Measurements from ENCODE around the gene STUM. TPM values are rescaled to one million over a fixed set of nuclear protein-coding genes. Genes with fewer than 3 reads are reported as not detected.

STUM gene
- total RNA-seq, 1 experiment from 2014 or later = 0.03 TPM

GRCh38 chr1:226568975-226569741 lies 20.6 kb downstream of the STUM start:
- in situ Hi-C loops (cut with HindIII; ENCODE audit: low pct_unique_long_range_greater_than_20kb, low sequenced_read_pairs) (no loop called here), intact Hi-C loops (cut with micrococcal nuclease; ENCODE audit: unreplicated experiment) (no loop called here)
- ChIA-PET POLR2A (no interaction called here), CTCF (interaction anchor here (0.6 to 1.2 kb wide), 2 partner anchors 20 to 21 kb away, joined by 3 to 10 read pairs; no protein-coding TSS in a partner anchor)
- no TSS peak for BruUV-seq (replicated peaks)
- Histone ChIP-seq H3K4me1 (ENCODE audit: control insufficient read depth, insufficient read depth, low read length) (no peaks in the 10 kb centered on the region), H3K27ac (ENCODE audit: low read length) (no peak overlapping the region), H3K36me3 (ENCODE audit: control insufficient read depth, insufficient read depth, low read length) (no peaks in the 10 kb centered on the region), H3K27me3 (ENCODE audit: control insufficient read depth, insufficient read depth, low read length) (peaks cover 18% of the 10 kb centered on the region), H3K9me3 (ENCODE audit: control insufficient read depth, insufficient read depth, low read depth, low read length) (no peaks in the 10 kb centered on the region), H3K4me3 (ENCODE audit: low read depth in 2 of 2, low read length in 2 of 2) (no peak overlapping the region)
- no peak for DNase-seq (ENCODE audit: low read depth, low spot score)
- ATAC-seq = no peak
- TF ChIP-seq SIN3A (IDR thresholded peaks at IDR 0.05; ENCODE audit: borderline replicate concordance, insufficient read depth, low read depth, low read length) (no peak), REST (IDR thresholded peaks at IDR 0.05; ENCODE audit: insufficient read depth in 1 of 2, low read depth in 2 of 2, low read length in 1 of 2) (no peak), TCF7L2 (IDR thresholded peaks at IDR 0.05; ENCODE audit: low read depth, low read length) (no peak), POLR2AphosphoS5 (IDR thresholded peaks at IDR 0.05; ENCODE audit: low read depth, low read length) (no peak), CTCF (IDR thresholded peaks at IDR 0.05) (no peak)

GRCh38 chr1:226569879-226570547 lies 21.4 kb downstream of the STUM start:
- ChIA-PET CTCF (interaction anchor here (1.2 kb wide), 1 partner anchor 20 kb away, joined by 3 read pairs; no protein-coding TSS in a partner anchor), POLR2A (no interaction called here)
- peaks cover 18% of the 10 kb centered on the region for H3K27me3 ChIP-seq (ENCODE audit: control insufficient read depth, insufficient read depth, low read length)
- DNase-seq (ENCODE audit: low read depth, low spot score) (no peak), ATAC-seq (peak; percentile 82)
- in situ Hi-C loops (cut with HindIII; ENCODE audit: low pct_unique_long_range_greater_than_20kb, low sequenced_read_pairs) = no loop called here
- H3K4me3 ChIP-seq (ENCODE audit: low read depth in 2 of 2, low read length in 2 of 2) = no peak overlapping the region
- no peaks in the 10 kb centered on the region for H3K9me3 ChIP-seq (ENCODE audit: control insufficient read depth, insufficient read depth, low read depth, low read length)
- H3K4me1 ChIP-seq (ENCODE audit: control insufficient read depth, insufficient read depth, low read length) = no peaks in the 10 kb centered on the region
- no peak for TF ChIP-seq CTCF (IDR thresholded peaks at IDR 0.05)
- TF ChIP-seq POLR2AphosphoS5 (IDR thresholded peaks at IDR 0.05; ENCODE audit: low read depth, low read length) = no peak
- TF ChIP-seq SIN3A (IDR thresholded peaks at IDR 0.05; ENCODE audit: borderline replicate concordance, insufficient read depth, low read depth, low read length) = no peak
- no peak for TF ChIP-seq TCF7L2 (IDR thresholded peaks at IDR 0.05; ENCODE audit: low read depth, low read length)
- no peak for TF ChIP-seq REST (IDR thresholded peaks at IDR 0.05; ENCODE audit: insufficient read depth in 1 of 2, low read depth in 2 of 2, low read length in 1 of 2)
- H3K36me3 ChIP-seq (ENCODE audit: control insufficient read depth, insufficient read depth, low read length) = no peaks in the 10 kb centered on the region
- intact Hi-C loops (cut with micrococcal nuclease; ENCODE audit: unreplicated experiment) = no loop called here
- no peak overlapping the region for H3K27ac ChIP-seq (ENCODE audit: low read length)
- BruUV-seq (replicated peaks) = no TSS peak

Data from Panc1 (cell line).